GM12878 (cell line): ENCODE measurements around the gene ZMAT3.

Experiments used
- CHD1 ChIP-seq: IDR thresholded peaks from 2 replicates; pipeline ENCODE4 v1.6.1; 2012; ENCODE audit warnings: low read depth, low read length, improper control_type of control experiment
- CTCF ChIP-seq, 3 experiments: IDR thresholded peaks in 2 of 3; conservative IDR thresholded peaks in 1 of 3; 2 replicates each; pipeline ENCODE4 v1.5.1; 2011; ENCODE audit warnings: low read depth in 3 of 3, low read length in 3 of 3, mild to moderate bottlenecking in 3 of 3, control low read depth in 2 of 3, moderate library complexity in 2 of 3, inconsistent platforms in 1 of 3, mixed read lengths in 1 of 3; ENCODE audit not compliant: control insufficient read depth in 2 of 3, insufficient read depth in 1 of 3; ENCODE audit errors: extremely low read depth in 1 of 3
- EP300 ChIP-seq, 2 experiments: fragments of 150-350 bp in 1 of 2; IDR thresholded peaks; 2 replicates each; pipeline ENCODE4 v1.6.1; 2011 to 2012; ENCODE audit warnings: low read depth in 2 of 2, low read length in 2 of 2, borderline replicate concordance in 1 of 2, improper control_type of control experiment in 1 of 2, inconsistent platforms in 1 of 2; ENCODE audit not compliant: control insufficient read depth in 1 of 2
- MTA2 ChIP-seq: fragments of 450-650 bp; IDR thresholded peaks from 2 replicates; pipeline ENCODE4 v1.6.1; 2016; ENCODE audit warnings: low read depth, mild to moderate bottlenecking, moderate library complexity
- NFYB ChIP-seq: IDR thresholded peaks from 2 replicates; pipeline ENCODE4 v1.6.1; 2011; ENCODE audit warnings: low read depth, mild to moderate bottlenecking, low read length, improper control_type of control experiment, moderate library complexity; ENCODE audit not compliant: insufficient read depth
- RAD21 ChIP-seq: IDR thresholded peaks from 2 replicates; pipeline ENCODE4 v1.6.1; 2011; ENCODE audit warnings: mild to moderate bottlenecking, low read depth, low read length, moderate library complexity; ENCODE audit not compliant: insufficient read depth
- RFX5 ChIP-seq: IDR thresholded peaks from 2 replicates; pipeline ENCODE4 v1.6.1; 2011; ENCODE audit warnings: low read depth, low read length, improper control_type of control experiment
- SIN3A ChIP-seq: IDR thresholded peaks from 2 replicates; pipeline ENCODE4 v1.6.1; 2012; ENCODE audit warnings: low read depth, low read length, improper control_type of control experiment
- SP1 ChIP-seq: IDR thresholded peaks from one replicate; pipeline ENCODE4 v1.6.1; 2011; ENCODE audit warnings: low read depth, low read length
- SREBF1 ChIP-seq: IDR thresholded peaks from 2 replicates; pipeline ENCODE4 v1.6.1; 2012; ENCODE audit warnings: mild to moderate bottlenecking, low read length

GRCh38 chr3:179088306-179088705 lies 16.7 kb upstream of the ZMAT3 start:
- TF ChIP-seq CTCF (IDR thresholded peaks at IDR 0.05 in 2 of 3, conservative IDR thresholded peaks at IDR 0.05 in 1 of 3; ENCODE audit: control insufficient read depth in 2 of 3, extremely low read depth in 1 of 3, insufficient read depth in 1 of 3, low read depth in 3 of 3, low read length in 3 of 3): no peak
- TF ChIP-seq SREBF1: no peak
- no peak for TF ChIP-seq MTA2
- TF ChIP-seq RAD21: no peak
- TF ChIP-seq SIN3A: no peak
- peak; percentile 49; the same call in 1 of the 2 replicates for TF ChIP-seq NFYB
- no peak for TF ChIP-seq SP1
- TF ChIP-seq RFX5: no peak
- TF ChIP-seq EP300 (IDR thresholded peaks at IDR 0.05; ENCODE audit: borderline replicate concordance in 1 of 2, control insufficient read depth in 1 of 2, low read depth in 2 of 2, low read length in 2 of 2): no peak
- no peak for TF ChIP-seq CHD1
